Activated effector memory CD4-positive, alpha-beta T cell treated with Interleukin-2 at 50 U/mL for 16 hours (primary cell): Measurements from ENCODE around the gene NR1H4.
"Not testable (repeated sequence)": the region's sequence is repeated elsewhere in the genome, so short reads cannot be mapped to it uniquely, and the experiment has no call there.

Experiments
- DNase-seq: peaks from one replicate; pipeline ENCODE4 v3.0.0-alpha.2; 2020

Gene NR1H4

DNA sequence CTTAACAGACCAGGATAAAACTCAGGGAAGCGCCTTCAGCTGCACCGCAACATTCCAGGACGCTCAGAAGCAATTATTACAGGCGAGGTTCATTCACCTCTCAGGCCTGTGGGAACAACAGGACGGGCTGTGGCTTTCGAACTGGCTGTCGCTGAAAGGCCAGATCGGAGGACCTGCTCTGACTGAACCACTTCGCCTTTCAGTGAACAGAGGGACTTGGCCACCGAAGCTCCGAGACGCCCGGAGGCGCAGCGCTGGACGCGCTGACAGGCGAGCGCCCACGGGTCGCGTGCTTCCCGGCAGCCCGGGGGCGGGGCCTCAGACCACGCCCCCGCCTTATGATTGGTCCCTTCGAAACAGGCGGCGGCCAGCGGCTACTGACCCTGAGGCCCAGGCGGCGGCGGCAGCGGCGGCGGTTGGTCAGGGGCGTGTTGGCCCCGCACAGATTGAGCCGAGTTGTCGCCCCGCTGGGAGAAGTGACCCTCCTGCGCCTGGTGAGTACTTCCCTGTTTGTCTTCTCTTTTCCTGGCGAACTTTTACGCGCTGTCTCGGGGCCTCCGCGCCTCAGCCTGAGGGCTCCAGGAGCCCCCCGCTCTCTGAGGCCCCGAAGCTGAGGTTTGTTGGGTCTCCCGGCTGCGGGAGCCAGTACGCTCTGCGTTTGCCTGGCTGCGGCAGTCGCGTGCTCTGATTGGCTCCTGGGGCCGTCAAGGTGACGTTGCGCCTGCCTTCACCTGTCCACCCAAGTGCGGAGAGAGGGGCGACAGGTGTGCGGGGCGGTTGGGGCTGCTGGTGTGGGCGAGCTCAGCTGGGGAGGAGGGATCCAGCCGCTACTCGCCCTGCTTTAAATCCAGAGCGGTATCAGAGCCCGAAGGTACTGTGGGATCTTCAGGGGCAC lies 99.9 kb downstream of the NR1H4 start, which contains the start of gene GAS2L3:
TSS of gene GAS2L3 (plus strand) at position 393 of the 895 bp plus-strand sequence. CDS start 21,221 bp downstream, outside the sequence.
- peak; percentile 27 for DNase-seq

GRCh38 chr12:100574187-100575074 lies 100.8 kb downstream of the NR1H4 start:
- DNase-seq, result no peak

GRCh38 chr12:100576331-100577036 lies 102.8 kb downstream of the NR1H4 start:
- DNase-seq, result no peak

- no peak for DNase-seq
Observed at GRCh38 chr12:100578923-100579322, 105.3 kb downstream of the NR1H4 start.

GRCh38 chr12:100579844-100580243 lies 106.2 kb downstream of the NR1H4 start:
- DNase-seq, result no peak

DNA sequence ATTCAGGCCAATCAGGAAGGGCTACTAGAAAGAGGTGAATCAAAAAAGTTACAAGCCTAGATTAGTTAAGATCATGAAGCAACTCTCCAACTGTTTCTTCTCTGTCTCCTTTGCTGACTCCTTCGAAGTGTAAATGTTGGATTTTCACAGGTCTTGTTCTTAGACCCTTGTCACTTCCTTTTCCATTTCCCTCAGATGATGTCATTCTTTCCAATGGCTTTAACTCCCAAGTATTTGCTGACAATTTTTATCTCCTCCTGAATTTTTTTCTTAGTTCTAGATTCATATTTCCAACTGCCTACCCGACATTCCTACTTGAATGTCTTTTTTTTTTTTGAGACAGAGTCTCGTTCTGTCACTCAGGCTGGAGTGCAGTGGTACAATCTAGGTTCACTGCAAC lies 110.6 kb downstream of the NR1H4 start:
- DNase-seq, result no peak

- DNase-seq, result no peak
Observed at GRCh38 chr12:100591979-100592378, 118.3 kb downstream of the NR1H4 start.

DNA sequence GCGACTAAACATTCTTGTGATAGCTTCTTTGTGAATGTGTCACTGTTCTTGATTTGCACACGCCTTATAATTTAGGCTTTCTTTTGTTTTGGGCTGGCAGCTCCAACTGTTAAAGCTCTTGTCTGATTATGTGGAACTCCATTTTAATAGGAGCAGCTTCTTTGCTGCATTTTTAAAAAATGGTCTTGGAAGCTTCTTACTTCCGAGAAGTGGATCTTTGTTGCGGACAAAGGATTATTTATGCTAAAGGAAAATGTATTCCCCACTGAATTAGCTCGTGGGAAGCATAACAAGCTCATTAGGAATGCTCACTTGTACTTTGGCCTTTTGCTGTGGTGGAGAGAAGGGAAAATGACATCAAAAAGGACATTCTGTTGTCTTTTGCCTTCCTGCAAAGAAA lies 119.8 kb downstream of the NR1H4 start:
- no peak for DNase-seq

DNA sequence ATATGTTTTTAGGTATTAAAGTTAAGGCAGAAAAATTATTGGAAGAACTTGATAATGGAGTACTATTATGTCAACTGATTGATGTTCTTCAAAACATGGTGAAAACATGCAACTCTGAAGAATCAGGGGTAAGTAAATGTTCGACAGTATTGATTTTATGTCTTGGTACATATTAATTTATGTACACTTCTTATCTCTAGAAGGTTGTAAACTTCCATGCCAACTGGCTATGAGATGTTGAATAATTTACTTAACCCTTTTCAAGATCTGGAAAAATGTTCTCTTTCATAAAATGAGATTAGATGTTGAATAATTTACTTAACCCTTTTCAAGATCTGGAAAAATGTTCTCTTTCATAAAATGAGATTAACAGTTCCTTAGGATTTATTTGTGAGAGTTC lies 128.0 kb downstream of the NR1H4 start:
- no peak for DNase-seq

DNA sequence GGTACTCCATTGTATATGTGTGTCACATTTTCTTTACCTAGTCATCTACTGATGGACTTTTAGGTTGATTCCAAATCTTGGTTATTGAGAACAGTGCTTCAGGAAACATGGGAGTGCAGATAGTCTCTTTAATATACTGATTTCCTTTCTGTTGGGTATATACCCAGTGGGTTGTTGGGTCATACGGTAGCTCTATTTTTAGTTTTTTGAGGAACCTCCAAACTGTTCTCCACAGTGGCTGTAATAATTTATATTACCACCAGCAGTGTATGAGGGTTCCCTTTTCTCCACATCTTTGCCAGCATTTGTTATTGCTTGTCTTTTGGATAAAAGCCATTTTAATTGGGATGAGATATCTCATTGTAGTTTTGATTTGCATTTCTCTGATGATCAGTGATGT lies 129.3 kb downstream of the NR1H4 start:
- not testable (repeated sequence) for DNase-seq

DNA sequence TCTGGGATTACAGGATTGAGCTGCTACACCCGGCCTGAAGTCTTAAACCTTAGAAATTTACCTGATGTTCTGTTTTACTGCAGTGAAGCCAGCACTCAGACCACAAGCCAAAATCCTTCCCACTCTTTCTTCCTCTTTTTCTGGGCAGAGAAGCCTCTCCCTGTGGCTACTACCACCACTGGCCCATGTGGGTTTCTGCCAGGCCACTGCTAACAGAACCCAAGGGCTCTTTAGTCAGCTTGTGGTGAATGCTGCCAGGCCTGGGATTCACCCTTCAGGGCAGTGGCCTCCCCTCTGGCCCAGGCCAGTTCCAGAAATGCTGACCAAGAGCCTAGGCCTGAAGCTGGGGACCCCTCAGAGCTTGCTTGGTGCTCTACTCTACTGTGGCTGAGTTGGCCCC lies 135.1 kb downstream of the NR1H4 start:
- DNase-seq, result no peak

GRCh38 chr12:100610666-100611430 lies 137.2 kb downstream of the NR1H4 start:
- no peak for DNase-seq

DNA sequence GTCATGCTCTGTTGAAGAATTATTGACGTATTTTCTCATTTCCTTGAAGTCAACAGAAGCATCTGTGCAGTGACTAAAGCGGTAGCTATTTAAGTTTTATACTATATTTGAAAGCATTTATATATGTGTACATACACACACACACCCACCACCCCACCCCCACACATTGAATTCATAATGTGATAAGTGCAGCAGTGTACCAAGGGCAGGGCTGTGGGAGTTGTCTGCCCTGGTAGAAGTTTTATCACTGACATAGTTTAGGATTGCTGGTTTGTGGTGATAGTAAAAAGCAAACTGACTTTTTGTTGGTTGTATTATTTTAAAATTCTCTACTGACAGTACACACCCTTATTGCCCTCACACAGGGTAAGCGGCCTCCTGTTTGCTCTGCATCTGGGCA lies 138.9 kb downstream of the NR1H4 start:
- no peak for DNase-seq
